Measurements from ENCODE around the gene IPP. TPM values are rescaled to one million over a fixed set of nuclear protein-coding genes. Genes with fewer than 3 reads are reported as not detected.

The IPP gene
- total and polyA plus RNA-seq, 2 of the 8 experiments (the other 6 are each of a cell fraction or from before 2014, with no cell fraction given): 1.4 to 5.6 TPM

DNA sequence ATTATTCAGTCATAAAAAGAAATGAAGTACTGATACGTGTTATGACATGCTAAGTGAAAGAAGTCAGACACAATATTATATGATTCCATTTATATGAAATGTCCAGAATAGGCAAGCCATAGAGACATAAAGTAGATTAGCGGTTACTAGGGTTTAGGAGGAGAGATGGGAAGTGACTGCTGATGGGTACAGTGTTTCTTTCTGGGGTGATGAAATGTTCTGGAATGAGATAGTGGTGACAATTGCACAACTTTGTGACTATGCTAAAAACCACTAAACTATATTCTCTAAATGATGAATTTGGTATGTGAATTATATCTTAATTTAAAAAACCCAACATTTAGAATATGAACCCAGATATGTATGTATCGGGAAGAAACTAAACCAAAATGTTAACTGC, 27.6 kb downstream of the IPP start (continued):
- no peak for TF ChIP-seq CHD7 (IDR thresholded peaks at IDR 0.05; ENCODE audit: insufficient replicate concordance, low read length)
- TF ChIP-seq CHD1 (IDR thresholded peaks at IDR 0.05; ENCODE audit: low read depth, low read length): no peak
